ENCODE measurements around the gene MYBPHL.

The MYBPHL gene

DNA sequence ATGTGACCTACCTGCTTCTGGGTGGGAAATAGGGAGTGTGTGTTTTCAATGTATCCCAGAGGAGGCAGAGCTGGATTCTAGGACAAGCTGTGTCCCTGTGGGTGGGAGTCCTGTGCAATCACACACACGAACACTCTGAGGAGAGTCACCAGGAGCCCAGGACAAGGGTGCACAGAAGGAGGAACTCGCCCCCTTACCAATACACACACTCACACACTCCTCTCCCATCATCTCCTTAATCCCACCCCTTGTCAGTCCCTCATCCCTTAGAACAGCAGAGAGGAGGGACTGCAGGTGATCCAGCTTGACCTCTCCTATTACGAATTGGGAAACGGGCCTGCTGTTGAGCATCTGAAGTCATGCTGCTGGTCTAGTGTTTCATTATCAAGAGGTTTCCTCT lies 8.5 kb upstream of the MYBPHL start:
- Histone ChIP-seq H3K4me3 (ENCODE audit: insufficient read depth in 1 of 2, low read depth in 1 of 2, low read length in 2 of 2) (no peak overlapping the region), H3K4ac (ENCODE audit: low read depth in 1 of 2, low read length in 2 of 2) (no peak overlapping the region)
- WGBS = 100% methylated on average over 3 of the region's 4 CpGs

DNA sequence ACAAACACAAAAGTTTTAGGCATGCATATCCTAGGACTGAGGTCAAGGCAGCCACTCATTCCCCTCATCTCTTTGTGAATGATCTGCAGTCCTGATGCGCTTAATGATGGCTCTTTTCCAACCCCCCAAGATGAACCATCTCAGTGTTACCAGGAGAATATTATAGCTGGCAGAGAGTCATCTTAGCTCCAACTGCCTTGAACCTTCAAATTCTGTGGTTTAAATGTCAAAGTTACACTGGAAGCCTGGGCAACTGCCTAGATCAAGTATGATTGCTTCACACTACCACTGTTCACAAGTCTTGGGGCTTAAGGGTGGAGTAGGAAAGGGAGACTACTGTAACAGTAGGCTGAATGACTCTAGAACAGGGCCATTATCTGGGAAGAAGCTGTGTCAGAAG lies 8.0 kb upstream of the MYBPHL start:
- no peak overlapping the region for H3K9ac ChIP-seq (ENCODE audit: low read length)
- no peak overlapping the region for H3K4ac ChIP-seq (ENCODE audit: low read depth in 1 of 2, low read length in 2 of 2)
- no peak overlapping the region for H2BK120ac ChIP-seq (ENCODE audit: low read depth, low read length)
- H4K91ac ChIP-seq (ENCODE audit: low read length) = no peak overlapping the region
- no peak overlapping the region for H3K4me2 ChIP-seq (ENCODE audit: low read length, poor library complexity, severe bottlenecking)
- H2BK5ac ChIP-seq (ENCODE audit: low read depth, low read length, poor library complexity, severe bottlenecking) = no peak overlapping the region
- H3K18ac ChIP-seq (ENCODE audit: low read depth in 1 of 2, low read length in 2 of 2) = no peak overlapping the region
- no peaks in the 10 kb centered on the region for H3K9me3 ChIP-seq (ENCODE audit: control insufficient read depth, low read length)
- H2AFZ ChIP-seq (ENCODE audit: low read depth, low read length) = no peak overlapping the region
- no peaks in the 10 kb centered on the region for H3K4me1 ChIP-seq (ENCODE audit: control insufficient read depth, insufficient read depth, low read depth, low read length)
- H2BK15ac ChIP-seq (ENCODE audit: low read depth, poor library complexity, severe bottlenecking) = no peak overlapping the region
- H2AK5ac ChIP-seq (ENCODE audit: low read length, severe bottlenecking) = no peak overlapping the region
- no peak overlapping the region for H3K23ac ChIP-seq (ENCODE audit: low read length in 2 of 2)
- H3K14ac ChIP-seq (ENCODE audit: low read length in 2 of 2) = no peak overlapping the region
- DNase-seq = no peak
- no peaks in the 10 kb centered on the region for H3K79me1 ChIP-seq (replicated peaks; ENCODE audit: low read length, poor library complexity, severe bottlenecking)
- H3K4me3 ChIP-seq (ENCODE audit: insufficient read depth in 1 of 2, low read depth in 1 of 2, low read length in 2 of 2) = no peak overlapping the region
- 100% methylated on average over 1 of the region's 1 CpG for WGBS
- H3K36me3 ChIP-seq (ENCODE audit: control insufficient read depth in 1 of 2, insufficient read depth in 2 of 2, low read depth in 1 of 2, low read length in 2 of 2) = peaks cover 13 to 35% of the 10 kb centered on the region in 2 experiments
- no peaks in the 10 kb centered on the region for H3K27me3 ChIP-seq (ENCODE audit: control insufficient read depth in 1 of 2, insufficient read depth in 1 of 2, low read length in 2 of 2)
- no peak overlapping the region for H3K27ac ChIP-seq (ENCODE audit: low read length, poor library complexity, severe bottlenecking)
- H2BK12ac ChIP-seq (ENCODE audit: low read length in 2 of 2) = no peak overlapping the region
- no peak overlapping the region for H4K8ac ChIP-seq (ENCODE audit: low read length)

More for the DNA sequence above, 8.5 kb upstream of the MYBPHL start:
- H4K91ac ChIP-seq (ENCODE audit: low read length) = no peak overlapping the region
- no peaks in the 10 kb centered on the region for H3K27me3 ChIP-seq (ENCODE audit: control insufficient read depth in 1 of 2, insufficient read depth in 1 of 2, low read length in 2 of 2)
- H2BK5ac ChIP-seq (ENCODE audit: low read depth, low read length, poor library complexity, severe bottlenecking) = no peak overlapping the region
- no peak for DNase-seq
- peaks cover 13 to 37% of the 10 kb centered on the region in 2 experiments for H3K36me3 ChIP-seq (ENCODE audit: control insufficient read depth in 1 of 2, insufficient read depth in 2 of 2, low read depth in 1 of 2, low read length in 2 of 2)
- H2BK120ac ChIP-seq (ENCODE audit: low read depth, low read length) = no peak overlapping the region
- H3K23ac ChIP-seq (ENCODE audit: low read length in 2 of 2) = no peak overlapping the region
- no peak overlapping the region for H4K8ac ChIP-seq (ENCODE audit: low read length)
- no peak overlapping the region for H2AK5ac ChIP-seq (ENCODE audit: low read length, severe bottlenecking)
- H3K79me1 ChIP-seq (replicated peaks; ENCODE audit: low read length, poor library complexity, severe bottlenecking) = no peaks in the 10 kb centered on the region
- H2AFZ ChIP-seq (ENCODE audit: low read depth, low read length) = no peak overlapping the region
- no peak overlapping the region for H3K27ac ChIP-seq (ENCODE audit: low read length, poor library complexity, severe bottlenecking)
- H3K9me3 ChIP-seq (ENCODE audit: control insufficient read depth, low read length) = no peaks in the 10 kb centered on the region
- no peak overlapping the region for H2BK12ac ChIP-seq (ENCODE audit: low read length in 2 of 2)
- no peak overlapping the region for H2BK15ac ChIP-seq (ENCODE audit: low read depth, poor library complexity, severe bottlenecking)
- no peaks in the 10 kb centered on the region for H3K4me1 ChIP-seq (ENCODE audit: control insufficient read depth, insufficient read depth, low read depth, low read length)
- no peak overlapping the region for H3K14ac ChIP-seq (ENCODE audit: low read length in 2 of 2)
- H3K4me2 ChIP-seq (ENCODE audit: low read length, poor library complexity, severe bottlenecking) = no peak overlapping the region
- H3K18ac ChIP-seq (ENCODE audit: low read depth in 1 of 2, low read length in 2 of 2) = no peak overlapping the region
- no peak overlapping the region for H3K9ac ChIP-seq (ENCODE audit: low read length)

DNA sequence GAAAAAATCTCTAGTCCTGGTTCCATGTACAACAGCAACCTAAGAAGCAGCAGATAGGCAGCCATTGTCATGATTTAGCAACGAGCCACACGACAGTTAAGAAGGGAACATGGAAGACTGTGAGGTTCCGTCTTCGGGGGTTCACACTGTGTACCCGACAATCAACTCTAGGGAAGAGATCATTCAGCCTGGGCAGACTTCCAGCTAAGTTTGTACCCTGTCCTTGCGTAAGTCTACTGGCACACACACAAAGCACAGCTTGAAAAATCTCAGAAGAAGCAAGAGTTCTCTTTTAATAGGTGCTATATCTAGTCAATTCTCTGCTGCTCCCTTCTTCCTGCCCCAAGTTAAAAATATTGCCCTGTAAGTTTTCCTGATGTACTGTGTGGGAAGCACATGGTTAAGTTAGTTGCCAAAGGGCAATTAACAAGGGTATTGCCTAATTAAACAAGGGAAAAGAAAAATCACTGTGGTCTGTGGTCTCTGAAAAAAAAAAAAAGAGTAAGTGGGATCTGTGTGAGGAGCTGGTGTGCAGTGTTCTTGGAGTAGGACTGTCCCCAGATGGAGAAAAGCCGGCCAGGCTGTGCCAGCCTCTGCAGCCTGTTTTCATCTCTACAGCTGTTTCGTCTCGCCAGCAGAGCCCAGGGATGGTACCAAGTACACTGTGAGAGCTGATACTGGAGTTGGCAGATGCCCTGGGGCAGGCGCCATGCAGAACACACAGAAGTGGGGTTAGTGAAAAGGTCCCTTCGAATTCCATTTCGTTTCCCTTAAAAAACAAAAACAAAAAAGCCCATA lies 6.4 kb upstream of the MYBPHL start:
- Histone ChIP-seq H2AFZ (ENCODE audit: low read depth, low read length) (no peak overlapping the region), H2BK5ac (ENCODE audit: low read depth, low read length, poor library complexity, severe bottlenecking) (no peak overlapping the region), H3K23ac (ENCODE audit: low read length in 2 of 2) (no peak overlapping the region), H3K4ac (ENCODE audit: low read depth in 1 of 2, low read length in 2 of 2) (no peak overlapping the region), H3K27ac (ENCODE audit: low read length, poor library complexity, severe bottlenecking) (no peak overlapping the region), H2AK5ac (ENCODE audit: low read length, severe bottlenecking) (no peak overlapping the region), H3K4me1 (ENCODE audit: control insufficient read depth, insufficient read depth, low read depth, low read length) (no peaks in the 10 kb centered on the region), H4K91ac (ENCODE audit: low read length) (no peak overlapping the region), H4K8ac (ENCODE audit: low read length) (no peak overlapping the region), H3K9ac (ENCODE audit: low read length) (no peak overlapping the region), H3K27me3 (ENCODE audit: control insufficient read depth in 1 of 2, insufficient read depth in 1 of 2, low read length in 2 of 2) (peaks cover 0 to 4% of the 10 kb centered on the region in 2 experiments), H3K4me3 (ENCODE audit: insufficient read depth in 1 of 2, low read depth in 1 of 2, low read length in 2 of 2) (no peak overlapping the region), H2BK12ac (ENCODE audit: low read length in 2 of 2) (no peak overlapping the region), H2BK15ac (ENCODE audit: low read depth, poor library complexity, severe bottlenecking) (no peak overlapping the region), H3K18ac (ENCODE audit: low read depth in 1 of 2, low read length in 2 of 2) (no peak overlapping the region), H3K79me1 (replicated peaks; ENCODE audit: low read length, poor library complexity, severe bottlenecking) (no peaks in the 10 kb centered on the region), H2BK120ac (ENCODE audit: low read depth, low read length) (no peak overlapping the region), H3K36me3 (ENCODE audit: control insufficient read depth in 1 of 2, insufficient read depth in 2 of 2, low read depth in 1 of 2, low read length in 2 of 2) (peaks cover 13 to 26% of the 10 kb centered on the region in 2 experiments), H3K4me2 (ENCODE audit: low read length, poor library complexity, severe bottlenecking) (no peak overlapping the region), H3K9me3 (ENCODE audit: control insufficient read depth, low read length) (no peaks in the 10 kb centered on the region), H3K14ac (ENCODE audit: low read length in 2 of 2) (no peak overlapping the region)
- DNase-seq = no peak
- 91% methylated on average over 9 of the region's 12 CpGs for WGBS

DNA sequence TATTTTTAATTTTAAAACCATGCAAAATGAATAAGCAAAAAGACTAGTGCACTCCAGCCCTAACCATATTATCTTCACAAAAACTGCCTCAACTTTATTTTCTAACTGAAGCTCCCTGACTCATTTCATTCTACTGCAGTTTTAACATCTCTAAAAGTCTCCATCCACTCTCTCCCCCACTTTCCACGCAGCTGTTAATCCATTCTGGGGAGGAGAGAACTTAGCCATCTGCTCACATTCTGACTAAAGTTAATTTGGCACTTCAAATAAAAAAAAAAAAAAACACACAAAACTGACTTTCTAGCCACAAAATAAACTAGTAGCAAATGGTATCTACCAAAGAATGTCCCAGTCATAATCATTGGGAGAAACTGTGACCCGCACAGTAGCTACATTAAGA lies 5.4 kb upstream of the MYBPHL start:
- 96% methylated on average over 2 of the region's 2 CpGs for WGBS

More for the DNA sequence above, 5.4 kb upstream of the MYBPHL start:
- no peaks in the 10 kb centered on the region for H3K79me1 ChIP-seq (replicated peaks; ENCODE audit: low read length, poor library complexity, severe bottlenecking)
- H2BK12ac ChIP-seq (ENCODE audit: low read length in 2 of 2) = no peak overlapping the region
- no peak overlapping the region for H3K18ac ChIP-seq (ENCODE audit: low read depth in 1 of 2, low read length in 2 of 2)
- H2AFZ ChIP-seq (ENCODE audit: low read depth, low read length) = no peak overlapping the region
- no peak overlapping the region for H2BK120ac ChIP-seq (ENCODE audit: low read depth, low read length)
- no peak overlapping the region for H2BK15ac ChIP-seq (ENCODE audit: low read depth, poor library complexity, severe bottlenecking)
- no peak overlapping the region for H3K9ac ChIP-seq (ENCODE audit: low read length)
- no peak overlapping the region for H3K27ac ChIP-seq (ENCODE audit: low read length, poor library complexity, severe bottlenecking)
- H2BK5ac ChIP-seq (ENCODE audit: low read depth, low read length, poor library complexity, severe bottlenecking) = no peak overlapping the region
- H3K4ac ChIP-seq (ENCODE audit: low read depth in 1 of 2, low read length in 2 of 2) = no peak overlapping the region
- no peaks in the 10 kb centered on the region for H3K4me1 ChIP-seq (ENCODE audit: control insufficient read depth, insufficient read depth, low read depth, low read length)
- H3K23ac ChIP-seq (ENCODE audit: low read length in 2 of 2) = no peak overlapping the region
- H2AK5ac ChIP-seq (ENCODE audit: low read length, severe bottlenecking) = no peak overlapping the region
- H3K4me2 ChIP-seq (ENCODE audit: low read length, poor library complexity, severe bottlenecking) = no peak overlapping the region
- H4K8ac ChIP-seq (ENCODE audit: low read length) = no peak overlapping the region
- H3K9me3 ChIP-seq (ENCODE audit: control insufficient read depth, low read length) = no peaks in the 10 kb centered on the region
- H3K14ac ChIP-seq (ENCODE audit: low read length in 2 of 2) = no peak overlapping the region
- no peak for DNase-seq
- H3K27me3 ChIP-seq (ENCODE audit: control insufficient read depth in 1 of 2, insufficient read depth in 1 of 2, low read length in 2 of 2) = peaks cover 0 to 4% of the 10 kb centered on the region in 2 experiments
- H4K91ac ChIP-seq (ENCODE audit: low read length) = no peak overlapping the region
- no peak overlapping the region for H3K4me3 ChIP-seq (ENCODE audit: insufficient read depth in 1 of 2, low read depth in 1 of 2, low read length in 2 of 2)
- peaks cover 13 to 21% of the 10 kb centered on the region in 2 experiments for H3K36me3 ChIP-seq (ENCODE audit: control insufficient read depth in 1 of 2, insufficient read depth in 2 of 2, low read depth in 1 of 2, low read length in 2 of 2)

Data from mesenchymal stem cell (in vitro differentiated cells and primary cell).